ENCODE measurements around the gene GLIPR2. TPM values are rescaled to one million over a fixed set of nuclear protein-coding genes. Genes with fewer than 3 reads are reported as not detected.

The GLIPR2 gene
- total and polyA plus RNA-seq, 2 of the 13 experiments (the other 11 are each of a cell fraction or from before 2014, with no cell fraction given), result 0.08 to 0.42 TPM

- TF ChIP-seq ZNF766 (CRISPR knock-in tag; IDR thresholded peaks at IDR 0.05; ENCODE audit: borderline replicate concordance), result no peak
These were observed 33.2 kb downstream of the GLIPR2 start (continued) for GRCh38 chr9:36169708-36170107.

DNA sequence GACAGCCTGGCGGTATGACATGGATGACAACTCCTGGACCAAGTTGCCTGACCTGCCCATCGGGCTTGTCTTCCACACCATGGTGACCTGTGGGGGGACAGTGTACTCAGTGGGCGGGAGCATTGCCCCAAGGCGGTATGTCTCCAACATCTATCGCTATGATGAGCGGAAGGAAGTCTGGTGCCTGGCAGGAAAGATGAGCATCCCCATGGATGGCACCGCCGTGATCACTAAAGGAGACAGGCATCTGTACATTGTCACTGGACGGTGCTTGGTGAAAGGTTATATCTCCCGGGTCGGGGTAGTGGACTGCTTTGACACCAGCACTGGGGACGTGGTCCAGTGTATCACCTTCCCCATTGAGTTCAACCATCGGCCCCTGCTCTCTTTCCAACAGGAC lies 34.0 kb downstream of the GLIPR2 start:
- H3K79me2 ChIP-seq (ENCODE audit: insufficient read depth, low read length), result no peaks in the 10 kb centered on the region
- BruUV-seq (replicated peaks), result no TSS peak
- DNase-seq (ENCODE audit: low spot score) (no peak), ATAC-seq (no peak), FAIRE-seq (no peak)
- in situ Hi-C loops (cut with HindIII; ENCODE audit: extremely low pct_ligation_motif_present, low pct_unique_long_range_greater_than_20kb), result no loop called here
- POLR2A ChIA-PET, result no interaction called here
- H3K9me3 ChIP-seq (ENCODE audit: low read length), result no peaks in the 10 kb centered on the region
- no peaks in the 10 kb centered on the region for H3K36me3 ChIP-seq (replicated peaks in 1 of 2; ENCODE audit: control insufficient read depth in 1 of 2, insufficient read depth in 2 of 2, low read length in 2 of 2)
- H3K4me3 ChIP-seq (replicated peaks in 1 of 3; ENCODE audit: insufficient read depth in 1 of 3, low read depth in 2 of 3, low read length in 3 of 3), result no peak overlapping the region
- CTCF ChIA-PET (ENCODE audit: low intra/inter-chr PET ratio, low total read pairs), result no interaction called here
- H4K20me1 ChIP-seq (ENCODE audit: insufficient read depth, low read length), result no peaks in the 10 kb centered on the region
- H3K4me2 ChIP-seq (ENCODE audit: low read depth, low read length), result no peak overlapping the region
- no peaks in the 10 kb centered on the region for H3K4me1 ChIP-seq (ENCODE audit: insufficient read depth, low read length)
- H3K9ac ChIP-seq (ENCODE audit: insufficient read depth, low read depth, low read length), result no peak overlapping the region
- WGBS (ENCODE audit: low lambda C conversion rate), result no CpG with 5 or more reads among the region's 13 CpGs
- TF ChIP-seq SAFB2 (CRISPR knock-in tag; IDR thresholded peaks at IDR 0.05; ENCODE audit: borderline replicate concordance, low read depth), result no peak
- no peak for TF ChIP-seq TIGD3 (CRISPR knock-in tag; IDR thresholded peaks at IDR 0.05; ENCODE audit: borderline replicate concordance)
- no peak for TF ChIP-seq HNRNPLL (IDR thresholded peaks at IDR 0.05; ENCODE audit: low read depth, low read length, poor library complexity, severe bottlenecking)
- no peak overlapping the region for H2AFZ ChIP-seq (ENCODE audit: low read length)
- no peak overlapping the region for H3K27ac ChIP-seq (ENCODE audit: extremely low read length, insufficient read depth, low read length)
- peaks cover 6 to 43% of the 10 kb centered on the region in 2 experiments; a peak in 4 of 5 replicates for H3K27me3 ChIP-seq (ENCODE audit: control insufficient read depth in 1 of 2, insufficient read depth in 2 of 2, low read length in 2 of 2)
- intact Hi-C loops (cut with micrococcal nuclease; ENCODE audit: unreplicated experiment), result no loop called here

DNA sequence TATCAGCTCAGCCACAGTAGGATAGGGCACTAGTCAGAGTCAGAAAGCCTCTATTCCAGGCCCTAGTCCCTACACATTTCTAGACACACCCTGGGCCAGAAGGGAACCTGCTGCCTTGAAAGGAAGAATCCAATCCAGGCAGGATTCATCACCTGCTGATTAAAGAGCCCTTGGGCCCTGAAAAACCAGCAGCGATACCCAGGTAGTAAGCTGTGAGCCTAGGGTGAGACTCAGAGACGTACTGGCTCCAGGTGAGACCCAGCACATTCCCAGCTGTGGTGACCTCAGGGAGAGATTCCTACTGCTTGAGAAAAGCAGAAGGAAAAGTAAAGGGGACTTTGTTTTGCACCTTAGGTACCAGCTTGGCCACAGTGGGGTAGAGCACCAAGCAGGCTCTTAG lies 37.3 kb downstream of the GLIPR2 start:
- peaks cover 5 to 37% of the 10 kb centered on the region in 2 experiments; a peak in 4 of 5 replicates for H3K27me3 ChIP-seq (ENCODE audit: control insufficient read depth in 1 of 2, insufficient read depth in 2 of 2, low read length in 2 of 2)
- intact Hi-C loops (cut with micrococcal nuclease; ENCODE audit: unreplicated experiment), result no loop called here
- ATAC-seq (no peak), FAIRE-seq (no peak), DNase-seq (ENCODE audit: low spot score) (no peak)
- no peak for TF ChIP-seq ZNF430 (CRISPR knock-in tag; IDR thresholded peaks at IDR 0.05)
- H3K9me3 ChIP-seq (ENCODE audit: low read length), result no peaks in the 10 kb centered on the region
- H3K4me1 ChIP-seq (ENCODE audit: insufficient read depth, low read length), result no peaks in the 10 kb centered on the region
- CTCF ChIA-PET (ENCODE audit: low intra/inter-chr PET ratio, low total read pairs), result no interaction called here
- H3K36me3 ChIP-seq (replicated peaks in 1 of 2; ENCODE audit: control insufficient read depth in 1 of 2, insufficient read depth in 2 of 2, low read length in 2 of 2), result no peaks in the 10 kb centered on the region
- 64% methylated on average over 2 of the region's 2 CpGs for WGBS (ENCODE audit: low lambda C conversion rate)
- no peaks in the 10 kb centered on the region for H3K79me2 ChIP-seq (ENCODE audit: insufficient read depth, low read length)
- in situ Hi-C loops (cut with HindIII; ENCODE audit: extremely low pct_ligation_motif_present, low pct_unique_long_range_greater_than_20kb), result no loop called here
- POLR2A ChIA-PET, result no interaction called here
- BruUV-seq (replicated peaks), result no TSS peak
- H3K4me3 ChIP-seq (replicated peaks in 1 of 3; ENCODE audit: insufficient read depth in 1 of 3, low read depth in 2 of 3, low read length in 3 of 3), result no peak overlapping the region
- H2AFZ ChIP-seq (ENCODE audit: low read length), result no peak overlapping the region
- H3K4me2 ChIP-seq (ENCODE audit: low read depth, low read length), result no peak overlapping the region
- H3K27ac ChIP-seq (ENCODE audit: extremely low read length, insufficient read depth, low read length), result no peak overlapping the region
- no peak overlapping the region for H3K9ac ChIP-seq (ENCODE audit: insufficient read depth, low read depth, low read length)
- no peaks in the 10 kb centered on the region for H4K20me1 ChIP-seq (ENCODE audit: insufficient read depth, low read length)
